Measurements from ENCODE around the gene EVI2A.
"Not testable (repeated sequence)": the region's sequence is repeated elsewhere in the genome, so short reads cannot be mapped to it uniquely, and the experiment has no call there.

The EVI2A gene

GRCh38 chr17:31312223-31312622 is 9.2 kb downstream of the EVI2A start:
- DNase-seq (ENCODE audit: low read depth in 2 of 2), result not testable (repeated sequence)

- DNase-seq (ENCODE audit: low read depth in 2 of 2), result no peak
Observed at GRCh38 chr17:31311526-31311925, 9.9 kb downstream of the EVI2A start.

- no peak for DNase-seq (ENCODE audit: low read depth in 2 of 2)
Observed at GRCh38 chr17:31310886-31311285, 10.5 kb downstream of the EVI2A start.

DNA sequence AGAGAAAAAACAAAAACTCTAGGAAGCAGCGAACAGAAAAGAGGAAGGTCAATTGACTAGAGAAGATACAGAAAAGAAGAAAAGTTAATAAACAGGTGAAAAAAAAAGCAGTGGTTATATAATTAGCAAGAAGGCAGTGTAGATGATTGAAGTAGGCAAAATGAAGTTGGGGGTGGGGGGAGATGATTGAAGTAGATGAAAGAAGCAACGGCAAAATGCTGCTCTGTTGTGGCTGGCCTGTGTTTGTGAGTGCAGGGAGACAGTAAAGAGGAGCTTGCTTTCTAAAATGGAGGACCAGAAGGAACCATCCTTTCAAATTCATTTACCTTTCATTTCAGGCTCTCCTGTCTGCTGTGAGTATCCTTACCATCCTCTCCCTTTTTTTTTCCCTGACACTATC is 11.2 kb downstream of the EVI2A start:
- no peak for DNase-seq (ENCODE audit: low read depth in 2 of 2)

- no peak for DNase-seq (ENCODE audit: low read depth in 2 of 2)
Observed at GRCh38 chr17:31309556-31309955, 11.9 kb downstream of the EVI2A start.

GRCh38 chr17:31308372-31309334 is 12.8 kb downstream of the EVI2A start:
- DNase-seq (ENCODE audit: low read depth in 2 of 2), result no peak

- no peak for DNase-seq (ENCODE audit: low read depth in 2 of 2)
Observed at GRCh38 chr17:31307640-31308039, 13.8 kb downstream of the EVI2A start.

DNA sequence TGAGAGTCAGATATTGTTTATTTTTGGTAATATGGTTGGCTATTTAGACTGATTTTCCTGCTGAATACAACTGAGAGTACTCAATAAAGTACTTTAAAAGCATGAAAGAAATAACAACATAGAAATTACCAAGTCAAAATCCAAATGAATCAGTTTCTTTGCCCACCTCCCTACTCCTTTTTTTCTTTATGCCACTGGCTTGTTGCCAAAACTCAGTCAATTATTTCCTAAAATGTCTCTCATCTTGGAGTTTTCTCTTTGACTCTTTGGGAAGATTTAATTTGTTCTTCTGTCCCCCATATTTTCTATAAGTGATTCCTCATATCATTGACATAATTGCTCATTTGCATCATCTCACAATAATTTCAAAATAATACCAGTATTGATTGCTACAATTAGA is 21.8 kb downstream of the EVI2A start:
- DNase-seq (ENCODE audit: low read depth in 2 of 2), result no peak

- DNase-seq (ENCODE audit: low read depth in 2 of 2), result no peak
Observed at GRCh38 chr17:31297090-31297489, 24.3 kb downstream of the EVI2A start, which contains the start of gene OMG. TSS of gene OMG (minus strand) at chr17:31297239. CDS start at chr17:31296331, 908 bp downstream.

DNA sequence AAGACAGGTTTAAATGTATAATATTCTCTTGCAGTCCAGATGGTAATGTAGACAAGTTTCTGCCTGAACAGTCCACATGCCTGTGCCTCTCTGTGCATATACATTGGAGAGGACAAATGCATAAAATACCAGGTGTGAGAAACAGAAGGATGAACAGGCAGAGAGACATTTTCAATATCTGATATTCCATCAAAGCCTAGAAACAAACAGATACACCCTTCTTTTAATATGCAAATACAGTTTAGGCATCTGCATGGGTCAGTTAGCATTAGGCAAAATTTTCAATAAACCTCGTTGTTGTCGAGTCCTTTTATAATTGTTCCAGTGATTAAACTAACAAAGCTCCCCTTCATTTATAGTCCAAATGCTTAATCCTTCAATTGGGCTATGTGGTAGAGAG is 25.3 kb downstream of the EVI2A start:
- no peak for DNase-seq (ENCODE audit: low read depth in 2 of 2)

GRCh38 chr17:31295489-31295871 is 25.9 kb downstream of the EVI2A start:
- no peak for DNase-seq (ENCODE audit: low read depth in 2 of 2)

DNA sequence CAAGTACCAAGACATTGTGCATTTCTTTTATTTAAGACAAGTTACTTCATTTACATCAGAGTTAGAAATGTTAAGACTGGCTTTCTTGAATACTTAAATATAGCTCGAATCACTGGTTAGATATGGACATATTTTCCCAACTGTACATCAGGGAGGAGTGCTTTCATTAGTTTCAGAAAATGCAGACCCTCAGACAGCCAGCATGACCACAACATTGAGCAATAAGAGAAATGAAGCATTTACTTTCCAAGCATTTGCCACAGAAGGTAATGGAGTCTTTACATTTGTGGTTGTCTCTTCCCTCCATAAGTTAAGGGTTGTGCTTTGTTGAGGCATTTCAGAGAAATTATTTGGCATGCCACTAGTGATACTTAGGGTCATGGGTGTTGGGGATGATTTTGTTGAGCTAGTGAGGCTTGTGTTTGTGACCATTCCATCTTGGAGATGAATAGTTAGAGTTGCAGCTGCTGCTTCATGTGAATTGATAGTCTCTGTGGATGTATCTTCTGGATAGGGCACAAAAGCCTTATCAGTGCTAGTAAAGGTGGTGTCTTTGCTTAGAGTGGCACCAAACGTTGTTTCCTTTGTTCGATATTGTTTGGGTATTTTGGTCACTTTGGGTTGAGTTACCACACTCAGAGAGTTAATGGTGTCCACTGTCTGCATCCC is 26.5 kb downstream of the EVI2A start:
- DNase-seq (ENCODE audit: low read depth in 2 of 2), result no peak

GRCh38 chr17:31294231-31294630 is 27.2 kb downstream of the EVI2A start:
- no peak for DNase-seq (ENCODE audit: low read depth in 2 of 2)

- no peak for DNase-seq (ENCODE audit: low read depth in 2 of 2)
Observed at GRCh38 chr17:31293581-31293980, 27.8 kb downstream of the EVI2A start.

GRCh38 chr17:31291820-31292219 is 29.6 kb downstream of the EVI2A start:
- no peak for DNase-seq (ENCODE audit: low read depth in 2 of 2)

GRCh38 chr17:31289790-31290189 is 31.6 kb downstream of the EVI2A start:
- no peak for DNase-seq (ENCODE audit: low read depth in 2 of 2)

DNA sequence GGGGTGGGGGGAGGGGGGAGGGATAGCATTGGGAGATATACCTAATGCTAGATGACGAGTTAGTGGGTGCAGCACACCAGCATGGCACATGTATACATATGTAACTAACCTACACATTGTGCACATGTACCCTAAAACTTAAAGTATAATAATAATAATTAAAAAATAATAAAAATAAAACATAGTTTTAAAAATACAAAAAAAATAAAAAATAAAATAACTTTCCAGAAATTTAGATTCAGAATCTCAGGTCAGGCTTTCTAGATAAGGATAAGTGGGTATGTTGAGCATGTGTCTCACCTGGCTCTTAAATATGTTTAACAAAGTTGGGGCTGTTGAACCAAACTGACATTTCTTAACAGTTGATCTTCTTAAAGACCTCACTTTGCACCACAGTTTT is 33.5 kb downstream of the EVI2A start:
- not testable (repeated sequence) for DNase-seq (ENCODE audit: low read depth in 2 of 2)

DNA sequence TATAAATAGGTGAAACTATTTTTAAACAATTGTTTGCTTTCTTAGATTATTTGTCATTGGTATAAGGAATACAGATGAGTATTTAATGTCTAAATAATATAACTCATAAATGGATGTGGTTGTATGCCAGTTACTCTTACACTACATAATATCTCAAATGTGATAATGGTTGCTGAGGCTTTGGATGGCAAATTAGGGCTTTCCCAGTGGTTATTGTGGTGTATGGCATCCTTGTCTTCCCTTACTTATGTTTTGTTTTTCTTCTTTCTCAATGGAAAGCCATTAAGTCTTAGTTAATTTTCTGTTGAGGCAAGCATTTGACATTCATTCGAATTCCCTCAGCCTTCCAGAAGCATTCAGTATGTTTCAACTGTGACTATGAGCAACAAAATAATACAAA is 34.8 kb downstream of the EVI2A start:
- DNase-seq (ENCODE audit: low read depth in 2 of 2), result no peak

DNA sequence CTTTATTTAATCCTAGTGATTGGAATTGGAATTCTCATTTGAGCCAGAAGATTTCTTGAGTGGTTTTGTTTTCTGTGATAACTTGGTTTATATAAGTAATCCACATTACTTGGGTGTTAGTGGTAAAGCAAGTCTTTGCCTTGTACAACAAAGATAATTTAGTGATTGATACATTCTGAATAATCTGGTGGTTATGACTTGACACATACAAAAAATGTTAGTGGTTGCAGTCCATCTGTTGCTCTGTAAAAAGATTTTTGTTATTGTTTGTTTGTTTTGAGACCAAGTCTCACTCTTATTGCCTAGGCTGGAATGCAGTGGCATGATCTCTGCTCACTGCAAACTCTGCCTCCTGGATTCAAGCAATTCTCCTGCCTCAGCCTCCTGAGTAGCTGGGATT is 37.6 kb downstream of the EVI2A start:
- DNase-seq (ENCODE audit: low read depth in 2 of 2), result no peak

- DNase-seq (ENCODE audit: low read depth in 2 of 2), result no peak
Observed at GRCh38 chr17:31281061-31281460, 40.4 kb downstream of the EVI2A start.

- no peak for DNase-seq (ENCODE audit: low read depth in 2 of 2)
Observed at GRCh38 chr17:31279401-31279800, 42.0 kb downstream of the EVI2A start.

- no peak for DNase-seq (ENCODE audit: low read depth in 2 of 2)
Observed at GRCh38 chr17:31275116-31275515, 46.3 kb downstream of the EVI2A start.

GRCh38 chr17:31274252-31274651 is 47.2 kb downstream of the EVI2A start:
- DNase-seq (ENCODE audit: low read depth in 2 of 2), result no peak

Data from stimulated activated CD4-positive, alpha-beta T cell treated with anti-CD3 and anti-CD28 coated beads, Interleukin-1b, Interleukin-23, amount 100 ng/mL, for 1 hour (primary cell).